ENCODE measurements around the gene SIGLEC9.
"Not testable (repeated sequence)": the region's sequence is repeated elsewhere in the genome, so short reads cannot be mapped to it uniquely, and the experiment has no call there.

Gene SIGLEC9

DNA sequence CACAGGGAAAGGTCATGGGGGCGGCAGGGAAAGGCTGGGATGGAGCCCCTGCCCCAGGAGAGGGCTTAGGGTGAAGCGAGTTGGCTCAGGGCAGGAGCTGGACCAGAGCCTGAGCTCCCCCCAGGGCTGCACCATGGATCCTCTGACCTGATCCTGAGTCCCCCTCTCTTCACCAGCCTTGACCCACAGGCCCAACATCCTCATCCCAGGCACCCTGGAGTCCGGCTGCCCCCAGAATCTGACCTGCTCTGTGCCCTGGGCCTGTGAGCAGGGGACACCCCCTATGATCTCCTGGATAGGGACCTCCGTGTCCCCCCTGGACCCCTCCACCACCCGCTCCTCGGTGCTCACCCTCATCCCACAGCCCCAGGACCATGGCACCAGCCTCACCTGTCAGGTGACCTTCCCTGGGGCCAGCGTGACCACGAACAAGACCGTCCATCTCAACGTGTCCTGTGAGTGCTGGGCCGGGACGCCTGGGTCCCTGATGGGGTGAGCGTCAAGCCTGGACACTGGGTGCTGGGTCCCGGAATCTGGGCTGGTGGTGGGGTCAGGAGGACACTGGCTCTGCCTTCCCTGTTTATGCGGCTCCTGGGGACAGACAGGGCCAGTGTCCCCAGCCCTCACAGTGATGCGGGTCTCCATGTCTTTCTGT lies 842 bp downstream of the SIGLEC9 start:
- no peak for FAIRE-seq

DNA sequence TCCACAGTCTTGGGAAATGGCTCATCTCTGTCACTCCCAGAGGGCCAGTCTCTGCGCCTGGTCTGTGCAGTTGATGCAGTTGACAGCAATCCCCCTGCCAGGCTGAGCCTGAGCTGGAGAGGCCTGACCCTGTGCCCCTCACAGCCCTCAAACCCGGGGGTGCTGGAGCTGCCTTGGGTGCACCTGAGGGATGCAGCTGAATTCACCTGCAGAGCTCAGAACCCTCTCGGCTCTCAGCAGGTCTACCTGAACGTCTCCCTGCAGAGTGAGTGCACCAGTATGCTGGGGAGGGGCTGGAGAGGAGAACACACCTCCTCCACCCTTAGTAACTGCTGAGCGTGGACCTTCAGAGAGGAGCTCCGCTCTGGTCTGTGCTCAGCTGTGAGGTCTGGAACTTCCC lies 2.3 kb downstream of the SIGLEC9 start:
- no peak for FAIRE-seq

DNA sequence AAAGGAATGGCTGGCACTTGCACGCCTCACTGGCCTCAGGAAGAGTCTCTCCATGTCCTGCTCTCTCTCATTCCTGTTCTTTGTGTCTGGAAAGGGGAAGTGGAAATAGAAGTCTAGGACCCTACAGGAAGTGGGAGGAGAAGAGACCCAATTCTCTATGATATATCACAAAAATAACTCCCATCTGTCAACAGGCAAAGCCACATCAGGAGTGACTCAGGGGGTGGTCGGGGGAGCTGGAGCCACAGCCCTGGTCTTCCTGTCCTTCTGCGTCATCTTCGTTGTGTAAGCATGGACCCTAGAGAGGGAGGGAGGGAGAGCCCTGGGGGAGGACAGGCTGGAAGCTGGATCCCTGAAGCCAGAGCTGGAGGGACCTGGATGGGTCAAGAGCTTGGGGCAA lies 3.0 kb downstream of the SIGLEC9 start:
- FAIRE-seq: no peak

DNA sequence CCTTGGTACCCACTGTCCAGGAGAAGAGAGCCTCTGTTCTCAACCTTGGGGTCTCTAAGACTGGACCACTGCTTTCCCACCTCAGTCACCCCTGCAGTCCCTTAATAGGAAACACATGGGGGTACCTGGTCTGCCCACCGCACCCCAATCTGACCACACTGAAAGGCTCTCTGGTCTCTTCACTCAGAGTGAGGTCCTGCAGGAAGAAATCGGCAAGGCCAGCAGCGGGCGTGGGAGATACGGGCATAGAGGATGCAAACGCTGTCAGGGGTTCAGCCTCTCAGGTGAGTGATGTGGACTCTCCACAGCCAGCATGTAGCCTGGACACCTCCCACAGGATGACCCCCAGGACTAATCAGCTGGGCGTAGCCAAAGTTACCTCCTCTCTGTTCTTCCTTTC lies 3.5 kb downstream of the SIGLEC9 start:
- no peak for FAIRE-seq

DNA sequence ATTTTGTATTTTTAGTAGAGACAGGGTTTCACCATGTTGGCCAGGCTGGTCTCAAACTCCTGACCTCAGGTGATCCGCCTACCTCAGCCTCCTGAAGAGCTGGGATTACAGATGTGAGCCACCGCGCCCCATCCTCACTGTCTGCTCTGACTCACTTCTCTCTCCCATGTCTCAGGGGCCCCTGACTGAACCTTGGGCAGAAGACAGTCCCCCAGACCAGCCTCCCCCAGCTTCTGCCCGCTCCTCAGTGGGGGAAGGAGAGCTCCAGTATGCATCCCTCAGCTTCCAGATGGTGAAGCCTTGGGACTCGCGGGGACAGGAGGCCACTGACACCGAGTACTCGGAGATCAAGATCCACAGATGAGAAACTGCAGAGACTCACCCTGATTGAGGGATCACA lies 5.0 kb downstream of the SIGLEC9 start:
- no peak for FAIRE-seq

DNA sequence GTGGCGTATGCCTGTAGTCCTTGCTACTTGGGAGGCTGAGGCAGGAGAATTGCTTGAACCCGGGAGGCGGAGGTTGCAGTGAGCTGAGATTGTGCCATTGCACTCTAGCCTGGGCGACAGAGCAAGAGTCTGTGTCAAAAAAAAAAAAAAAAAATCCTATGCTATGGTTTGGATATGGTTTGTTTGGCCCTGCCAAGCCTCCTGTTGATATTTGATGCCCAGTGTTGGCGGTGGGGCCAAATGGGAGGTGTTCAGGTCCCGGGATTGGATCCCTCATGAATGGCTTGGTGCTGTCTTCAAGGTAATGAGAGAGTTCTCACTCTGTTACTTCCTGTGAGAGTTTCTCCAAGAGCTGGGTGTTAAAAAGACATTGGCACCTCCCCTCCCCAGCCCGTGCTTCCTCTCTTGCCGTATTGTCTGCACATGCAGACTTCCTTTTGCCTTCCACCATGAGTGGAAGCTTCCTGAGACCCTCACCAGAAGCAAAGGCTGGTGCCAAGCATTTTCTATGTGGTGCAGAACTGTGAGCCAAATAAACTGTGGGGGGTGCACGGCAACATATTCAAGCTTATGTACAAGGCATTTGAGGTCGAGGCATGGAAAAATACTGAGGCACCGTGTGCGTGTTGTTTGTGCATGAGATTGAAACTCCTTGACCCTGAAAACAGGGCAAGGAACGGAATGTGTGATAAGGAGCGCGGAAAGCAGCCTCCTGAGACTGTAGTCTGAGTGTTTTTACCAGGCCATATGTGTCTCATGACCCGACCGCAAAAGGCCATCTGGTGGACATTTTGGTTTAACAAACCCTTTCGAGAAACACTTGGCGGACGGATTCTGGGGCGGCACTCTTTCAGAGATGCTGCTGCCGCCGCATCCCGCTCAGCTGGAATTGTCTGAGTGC lies 7.3 kb downstream of the SIGLEC9 start:
- no peak for FAIRE-seq

DNA sequence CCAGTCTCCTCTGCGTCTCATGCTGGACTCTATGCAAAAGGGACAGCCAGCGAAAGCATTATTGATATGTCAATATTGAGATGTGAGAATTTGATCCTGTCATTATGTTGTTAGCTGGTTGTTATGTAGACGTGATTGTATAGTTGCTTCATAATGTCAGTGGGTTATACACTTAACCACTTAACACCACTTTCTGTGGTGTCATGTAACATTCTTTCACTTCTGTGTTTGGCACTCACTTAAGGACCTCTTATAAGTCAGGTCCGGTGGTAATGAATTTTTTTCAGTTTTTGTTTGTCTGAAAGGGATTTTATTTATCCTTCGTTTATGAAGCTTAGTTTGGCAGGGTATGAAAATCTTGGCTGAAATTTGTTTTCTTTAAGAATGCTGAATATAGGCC lies 10.3 kb downstream of the SIGLEC9 start:
- FAIRE-seq: no peak

DNA sequence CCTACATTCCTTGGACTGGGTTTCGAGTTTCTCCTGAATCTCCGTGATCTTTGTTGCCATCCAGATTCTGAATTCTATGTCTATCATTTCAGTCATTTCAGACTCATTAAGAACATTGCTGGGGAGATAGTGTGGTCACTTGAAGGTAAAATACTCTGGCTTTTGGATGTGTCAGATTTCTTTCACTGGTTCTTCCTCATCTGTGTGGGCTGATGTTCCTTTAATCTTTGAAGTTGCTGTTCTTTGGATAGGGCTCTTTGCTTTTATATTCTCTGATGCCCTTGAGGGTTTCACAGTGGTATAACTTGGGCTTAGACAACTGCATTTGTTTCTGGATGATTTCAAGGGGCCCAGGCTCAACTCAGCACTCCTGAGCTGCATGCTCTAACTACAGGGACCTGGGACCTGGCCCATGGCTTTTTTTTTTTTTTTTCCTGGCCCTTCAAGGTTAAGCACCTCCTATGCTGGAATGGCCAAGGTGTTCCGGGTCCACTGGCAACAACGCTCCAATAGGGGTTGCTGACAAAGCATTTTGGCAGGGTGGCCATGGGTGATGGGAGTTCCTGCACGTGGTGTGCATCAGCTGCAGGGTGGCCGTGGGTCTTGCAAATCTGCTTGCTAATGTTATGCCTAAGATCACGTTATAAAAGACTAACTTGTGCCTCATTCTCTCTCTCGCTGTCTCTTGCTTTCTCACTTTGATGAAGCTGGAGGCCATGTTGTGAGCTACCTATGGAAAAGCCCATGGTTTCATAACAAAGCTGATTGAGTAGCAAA lies 11.5 kb downstream of the SIGLEC9 start:
- no peak for FAIRE-seq

DNA sequence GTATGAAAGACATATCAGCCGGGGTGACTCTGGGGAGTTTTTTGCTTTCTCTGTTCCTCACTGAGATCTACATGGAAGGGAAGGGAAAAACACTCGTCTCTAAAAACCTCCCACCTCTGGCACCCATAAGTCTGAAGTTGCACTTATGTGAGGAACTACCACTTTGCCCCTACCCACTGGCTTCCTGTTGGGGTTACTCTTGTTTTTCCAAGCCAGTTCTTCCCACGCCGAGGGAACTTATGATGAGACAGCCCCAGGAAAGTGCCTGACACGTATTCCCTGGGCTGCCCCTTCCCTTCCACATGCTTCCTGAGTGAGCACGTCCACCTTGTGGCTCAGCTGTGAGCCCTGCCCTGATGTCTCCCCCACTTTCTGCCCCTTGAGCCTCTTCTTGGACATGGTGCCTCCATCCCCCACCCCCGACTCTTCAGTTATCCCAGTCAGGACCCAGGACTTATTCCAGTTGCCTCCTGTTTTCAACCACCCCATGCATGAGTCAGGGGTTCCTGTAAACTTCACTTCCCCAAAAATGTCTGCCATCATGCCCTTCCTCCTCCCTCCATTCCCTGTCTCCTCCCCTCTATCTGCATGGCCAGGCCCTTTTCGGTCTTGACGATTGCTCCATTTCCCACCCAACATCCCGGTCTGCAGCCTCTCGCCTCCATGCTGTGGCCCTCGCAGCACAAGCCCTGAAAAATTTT lies 12.3 kb downstream of the SIGLEC9 start:
- no peak for FAIRE-seq

DNA sequence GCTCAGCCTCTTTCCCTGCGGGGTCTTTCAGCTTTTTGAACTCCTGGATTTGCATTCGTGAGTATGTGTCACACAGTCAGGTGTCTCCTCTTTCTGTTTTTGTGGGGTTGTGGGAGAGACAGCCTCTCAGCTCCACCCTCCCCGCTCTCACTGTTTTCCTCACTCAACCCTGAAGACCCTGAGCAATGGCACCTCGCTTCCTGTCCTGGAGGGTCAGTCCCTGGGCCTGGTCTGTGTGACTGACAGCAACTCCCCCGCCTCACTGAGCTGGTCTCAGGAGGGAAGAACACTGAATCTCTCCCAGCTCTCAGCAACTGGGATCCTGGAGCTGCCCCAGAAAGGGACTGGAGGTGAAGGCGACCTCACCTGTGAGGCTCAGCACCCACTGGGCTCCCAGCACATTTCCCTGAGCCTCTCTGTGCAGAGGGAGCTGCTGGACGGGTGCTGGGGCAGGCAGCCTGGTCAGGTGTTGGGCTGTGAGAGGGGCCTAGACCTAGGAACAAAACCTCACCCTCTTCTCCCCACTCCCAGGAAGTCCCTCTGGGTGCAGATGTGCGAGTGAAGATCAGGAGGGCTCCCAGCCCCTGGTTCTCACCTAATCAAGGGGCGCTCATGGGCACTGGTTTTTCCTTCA lies 13.2 kb downstream of the SIGLEC9 start:
- no peak for FAIRE-seq

DNA sequence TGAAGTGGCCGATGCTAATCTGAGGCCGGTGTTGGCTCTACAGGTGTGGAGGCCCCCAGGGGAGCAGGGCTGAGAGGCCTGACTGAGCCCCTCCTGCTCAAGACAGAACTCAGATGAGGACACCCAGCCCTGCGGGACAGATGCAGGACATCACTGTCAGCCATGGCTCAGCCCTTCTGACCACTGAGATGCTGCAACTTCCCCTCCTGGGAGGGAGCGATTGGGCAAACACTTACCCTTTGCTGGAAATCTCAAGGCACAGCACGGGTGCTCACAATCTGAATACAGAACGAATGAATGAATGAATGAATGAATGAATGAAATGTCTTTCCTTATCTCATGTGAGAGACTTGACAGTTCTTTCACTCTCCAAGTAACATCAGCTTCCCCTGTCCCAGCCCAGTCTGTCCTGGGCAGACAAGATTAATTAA lies 13.9 kb downstream of the SIGLEC9 start:
- FAIRE-seq: no peak

DNA sequence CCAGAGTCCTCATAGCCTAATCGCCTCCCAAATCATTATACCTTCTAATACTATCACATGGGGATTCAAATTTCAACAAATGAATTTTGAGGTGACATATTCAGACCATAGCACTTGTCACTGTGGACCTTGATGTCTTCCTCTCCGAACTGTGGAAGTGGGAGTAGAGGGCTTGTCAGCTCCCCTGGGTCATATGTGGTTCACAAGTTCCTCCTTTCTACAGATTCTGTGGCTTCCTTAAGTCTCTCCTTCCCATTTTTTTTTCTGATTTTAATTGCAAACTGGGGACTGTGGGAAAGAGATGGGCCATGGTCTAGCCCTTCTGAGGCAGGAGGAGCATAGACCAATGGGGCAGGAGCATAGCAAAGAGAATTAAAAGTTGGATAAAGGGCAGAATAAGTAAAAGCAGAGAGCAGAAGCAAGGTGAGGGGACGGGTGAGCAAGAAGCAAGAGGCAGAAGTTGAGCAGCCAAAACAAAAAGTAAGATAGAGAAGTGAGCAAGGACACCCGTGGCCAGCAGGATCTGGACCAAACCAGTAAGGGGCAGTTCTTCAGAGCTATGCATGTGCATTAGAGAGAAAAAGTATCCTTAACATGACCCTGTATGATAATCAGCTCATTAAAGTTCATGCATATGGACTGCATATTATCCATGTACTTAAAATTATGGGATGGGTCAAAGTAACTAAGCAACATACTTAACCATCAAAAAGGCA lies 14.8 kb downstream of the SIGLEC9 start:
- no peak for FAIRE-seq

DNA sequence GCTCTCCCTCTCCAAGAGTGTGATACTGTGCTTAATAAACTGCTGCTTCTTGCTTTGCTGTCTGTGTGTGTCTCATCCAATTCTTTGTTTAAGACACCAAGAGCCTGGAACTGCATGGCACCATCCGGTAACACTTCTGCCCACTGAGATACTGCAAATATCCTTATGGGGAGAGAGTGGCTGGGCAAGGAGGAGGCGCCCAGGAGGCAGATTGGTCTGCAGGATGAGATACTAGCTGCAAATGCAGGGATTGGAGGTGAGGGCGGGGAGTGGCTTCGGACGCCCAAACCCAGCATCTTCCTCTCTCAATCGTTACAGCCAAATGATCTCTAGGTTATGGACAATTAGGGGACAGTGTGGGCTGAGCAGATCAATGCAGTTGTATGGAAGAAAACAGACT lies 15.7 kb downstream of the SIGLEC9 start:
- FAIRE-seq: no peak

DNA sequence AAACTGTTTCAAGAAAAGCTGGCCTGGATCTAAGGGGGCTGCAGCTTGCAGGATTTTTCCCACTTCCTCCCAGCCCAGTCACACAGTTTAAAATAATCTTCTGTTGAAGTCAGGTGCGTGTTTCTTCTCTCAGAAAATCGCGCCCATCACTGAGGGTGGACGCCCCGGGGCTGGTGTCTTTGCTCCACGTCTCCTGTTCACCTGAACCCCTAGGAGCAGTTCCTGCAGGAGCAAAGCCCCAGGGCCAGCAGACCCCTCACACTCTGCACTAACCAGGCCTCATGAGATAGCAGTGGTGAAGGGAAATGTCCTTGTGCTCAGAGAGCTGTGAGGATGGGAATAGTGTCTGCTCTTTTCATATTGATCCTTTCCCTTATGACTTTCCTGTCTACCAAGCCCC lies 16.5 kb downstream of the SIGLEC9 start:
- no peak for FAIRE-seq

DNA sequence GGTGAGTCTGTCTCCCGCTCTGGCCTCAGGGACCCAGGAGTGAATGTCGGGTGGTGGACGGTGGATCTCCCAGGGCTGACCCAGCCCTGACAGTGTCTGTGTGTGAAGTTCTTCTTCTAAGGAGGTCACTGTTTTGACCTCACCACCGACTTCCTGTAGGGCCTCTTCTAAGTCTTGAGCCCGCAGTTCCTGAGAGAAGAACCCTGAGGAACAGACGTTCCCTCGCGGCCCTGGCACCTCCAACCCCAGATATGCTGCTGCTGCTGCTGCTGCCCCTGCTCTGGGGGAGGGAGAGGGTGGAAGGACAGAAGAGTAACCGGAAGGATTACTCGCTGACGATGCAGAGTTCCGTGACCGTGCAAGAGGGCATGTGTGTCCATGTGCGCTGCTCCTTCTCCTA lies 17.4 kb downstream of the SIGLEC9 start, which contains the start of gene SIGLEC7:
TSS of gene SIGLEC7 (plus strand) at position 183 of the 400 bp plus-strand sequence. CDS start at position 252, 69 bp downstream.
- FAIRE-seq: no peak

DNA sequence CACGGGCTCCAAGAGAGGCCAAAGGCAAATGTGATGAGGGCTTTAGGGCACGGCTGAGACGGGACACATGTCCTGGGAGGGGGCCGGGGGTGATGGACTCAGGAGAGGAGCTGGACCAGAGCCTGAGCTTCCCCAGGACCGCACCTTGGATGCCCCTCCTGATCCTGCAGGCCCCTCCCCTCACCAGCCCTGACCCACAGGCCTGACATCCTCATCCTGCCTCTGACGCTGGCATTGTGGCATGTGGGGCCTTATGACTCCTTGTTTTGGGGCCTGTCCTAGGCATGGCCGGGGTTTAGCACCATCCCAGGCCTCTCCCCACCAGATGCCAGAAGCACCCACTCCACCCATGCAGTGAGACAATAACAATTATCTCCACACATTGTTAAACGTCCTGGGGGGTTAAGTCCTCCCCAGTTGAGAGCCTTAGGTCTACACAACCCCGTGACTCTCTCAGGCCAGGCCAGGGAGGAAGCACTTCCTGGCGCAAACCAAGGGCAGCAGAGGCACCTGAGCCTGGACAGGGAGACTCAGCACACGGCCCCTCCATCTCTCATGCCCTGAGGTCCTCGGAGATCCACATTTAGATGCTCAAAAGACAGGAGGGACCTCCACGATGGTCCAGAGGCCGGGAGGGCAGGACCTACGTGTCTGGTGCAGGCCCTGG lies 18.2 kb downstream of the SIGLEC9 start:
- FAIRE-seq: not testable (repeated sequence)

DNA sequence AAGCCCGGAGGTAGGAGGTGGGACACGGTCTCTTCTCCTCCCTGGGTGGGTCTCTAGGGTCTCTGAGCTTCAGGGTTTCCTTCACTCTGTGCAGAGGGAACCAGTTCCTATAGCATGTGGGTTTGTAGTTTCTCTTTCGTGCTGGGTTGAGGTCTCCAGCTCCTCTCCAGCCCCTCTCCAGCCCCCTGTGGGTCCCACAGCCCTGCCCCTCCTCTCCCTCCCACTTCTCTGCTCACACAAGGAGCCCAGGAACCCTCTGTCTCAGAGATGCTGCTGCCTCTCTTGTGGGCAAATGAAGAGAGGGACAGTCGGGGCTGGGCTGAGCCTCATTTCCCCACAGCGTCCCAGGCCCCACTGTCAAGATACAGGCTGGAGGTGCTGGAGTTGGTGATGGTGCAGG lies 18.8 kb downstream of the SIGLEC9 start:
- no peak for FAIRE-seq

DNA sequence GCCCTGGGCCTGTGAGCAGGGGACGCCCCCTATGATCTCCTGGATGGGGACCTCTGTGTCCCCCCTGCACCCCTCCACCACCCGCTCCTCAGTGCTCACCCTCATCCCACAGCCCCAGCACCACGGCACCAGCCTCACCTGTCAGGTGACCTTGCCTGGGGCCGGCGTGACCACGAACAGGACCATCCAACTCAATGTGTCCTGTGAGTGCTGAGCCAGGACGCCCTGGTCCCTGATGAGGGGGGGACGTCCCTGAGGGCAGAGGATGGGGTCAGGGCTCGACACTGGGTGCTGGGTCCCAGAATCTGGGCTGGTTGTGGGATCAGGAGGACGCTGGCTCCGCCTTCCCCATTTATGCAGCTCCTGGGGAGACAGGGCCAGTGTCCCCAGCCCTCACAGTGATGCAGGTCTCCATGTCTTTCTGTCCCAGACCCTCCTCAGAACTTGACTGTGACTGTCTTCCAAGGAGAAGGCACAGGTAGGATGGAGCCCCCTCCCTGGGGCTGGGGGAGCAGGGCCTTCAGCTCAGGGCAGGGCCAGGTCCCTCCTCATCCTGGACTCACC lies 19.9 kb downstream of the SIGLEC9 start:
- FAIRE-seq: no peak

DNA sequence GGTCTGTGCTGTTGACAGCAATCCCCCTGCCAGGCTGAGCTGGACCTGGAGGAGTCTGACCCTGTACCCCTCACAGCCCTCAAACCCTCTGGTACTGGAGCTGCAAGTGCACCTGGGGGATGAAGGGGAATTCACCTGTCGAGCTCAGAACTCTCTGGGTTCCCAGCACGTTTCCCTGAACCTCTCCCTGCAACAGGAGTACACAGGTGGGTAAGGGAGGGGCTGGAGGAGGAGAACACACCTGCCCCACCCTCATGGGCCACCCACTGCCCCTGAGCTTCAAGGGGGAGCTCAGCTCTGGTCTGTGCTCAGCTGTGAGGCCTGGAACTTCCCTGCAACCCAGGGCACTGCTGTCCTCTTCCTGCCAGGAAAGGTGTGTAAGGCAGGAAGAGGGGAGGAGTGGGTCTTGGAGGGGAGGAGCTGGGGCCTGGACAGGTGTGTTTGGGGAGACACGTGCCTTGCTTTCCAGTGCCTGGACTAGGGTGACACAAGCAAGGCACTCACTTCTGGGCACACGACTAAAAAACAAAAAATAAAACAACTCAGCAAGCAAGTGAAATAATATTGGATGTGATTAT lies 21.3 kb downstream of the SIGLEC9 start:
- FAIRE-seq: no peak

DNA sequence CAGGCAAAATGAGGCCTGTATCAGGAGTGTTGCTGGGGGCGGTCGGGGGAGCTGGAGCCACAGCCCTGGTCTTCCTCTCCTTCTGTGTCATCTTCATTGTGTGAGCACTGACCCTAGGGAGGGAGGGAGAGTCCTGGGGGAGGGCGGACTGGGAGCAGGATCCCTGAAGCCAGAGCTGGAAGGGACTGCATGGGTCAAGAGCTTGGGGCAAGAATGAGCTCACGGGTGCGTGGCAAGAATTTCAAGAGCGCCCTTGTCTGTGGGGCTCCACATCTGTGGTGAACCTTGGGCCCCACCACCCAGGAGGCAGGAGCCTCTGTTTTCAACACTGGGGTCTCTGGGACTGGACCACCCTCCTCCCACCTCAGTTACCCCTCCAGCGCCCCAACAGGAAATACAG lies 22.0 kb downstream of the SIGLEC9 start:
- no peak for FAIRE-seq
